ENCODE results near the gene TAC4.

- no peak for TF ChIP-seq RAD21 (CRISPR knock-in tag; IDR thresholded peaks at IDR 0.05)
- no peak for TF ChIP-seq POLR2A (IDR thresholded peaks at IDR 0.05; ENCODE audit: insufficient read depth in 1 of 2, low read depth in 2 of 2, low read length in 2 of 2)
- TF ChIP-seq, protein P1, sequence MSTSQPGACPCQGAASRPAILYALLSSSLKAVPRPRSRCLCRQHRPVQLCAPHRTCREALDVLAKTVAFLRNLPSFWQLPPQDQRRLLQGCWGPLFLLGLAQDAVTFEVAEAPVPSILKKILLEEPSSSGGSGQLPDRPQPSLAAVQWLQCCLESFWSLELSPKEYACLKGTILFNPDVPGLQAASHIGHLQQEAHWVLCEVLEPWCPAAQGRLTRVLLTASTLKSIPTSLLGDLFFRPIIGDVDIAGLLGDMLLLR (CRISPR knock-in tag; IDR thresholded peaks at IDR 0.05): no peak
- peak; percentile 47; the same call in 1 of the 2 replicates for TF ChIP-seq FOXJ3 (CRISPR knock-in tag; IDR thresholded peaks at IDR 0.05; ENCODE audit: borderline replicate concordance)
- TF ChIP-seq, protein P2, sequence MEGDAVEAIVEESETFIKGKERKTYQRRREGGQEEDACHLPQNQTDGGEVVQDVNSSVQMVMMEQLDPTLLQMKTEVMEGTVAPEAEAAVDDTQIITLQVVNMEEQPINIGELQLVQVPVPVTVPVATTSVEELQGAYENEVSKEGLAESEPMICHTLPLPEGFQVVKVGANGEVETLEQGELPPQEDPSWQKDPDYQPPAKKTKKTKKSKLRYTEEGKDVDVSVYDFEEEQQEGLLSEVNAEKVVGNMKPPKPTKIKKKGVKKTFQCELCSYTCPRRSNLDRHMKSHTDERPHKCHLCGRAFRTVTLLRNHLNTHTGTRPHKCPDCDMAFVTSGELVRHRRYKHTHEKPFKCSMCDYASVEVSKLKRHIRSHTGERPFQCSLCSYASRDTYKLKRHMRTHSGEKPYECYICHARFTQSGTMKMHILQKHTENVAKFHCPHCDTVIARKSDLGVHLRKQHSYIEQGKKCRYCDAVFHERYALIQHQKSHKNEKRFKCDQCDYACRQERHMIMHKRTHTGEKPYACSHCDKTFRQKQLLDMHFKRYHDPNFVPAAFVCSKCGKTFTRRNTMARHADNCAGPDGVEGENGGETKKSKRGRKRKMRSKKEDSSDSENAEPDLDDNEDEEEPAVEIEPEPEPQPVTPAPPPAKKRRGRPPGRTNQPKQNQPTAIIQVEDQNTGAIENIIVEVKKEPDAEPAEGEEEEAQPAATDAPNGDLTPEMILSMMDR (CRISPR knock-in tag; IDR thresholded peaks at IDR 0.05): 0 out of 2 replicates have a peak, but pooled peaks have one; percentile 24
- TF ChIP-seq ZMAT5 (CRISPR knock-in tag; IDR thresholded peaks at IDR 0.05; ENCODE audit: borderline replicate concordance, low read depth): no peak
- TF ChIP-seq KDM1A (CRISPR knock-in tag; IDR thresholded peaks at IDR 0.05): peak; percentile 86
- TF ChIP-seq IRF1 (CRISPR knock-in tag; IDR thresholded peaks at IDR 0.05; ENCODE audit: low read depth): no peak
- TF ChIP-seq EP300 (IDR thresholded peaks at IDR 0.05; ENCODE audit: low read depth in 2 of 2, low read length in 2 of 2): peak in 1 of 2 experiments; percentile 50; a peak in 1 of 4 replicates
- no peak for TF ChIP-seq EP300 (CRISPR knock-in tag; IDR thresholded peaks at IDR 0.05; ENCODE audit: borderline replicate concordance)
- TF ChIP-seq KDM5A (IDR thresholded peaks at IDR 0.05; ENCODE audit: borderline replicate concordance, low read length): no peak
Observed at GRCh38 chr17:49862781-49863331, 15.0 kb upstream of the TAC4 start.

All from HepG2 (cell line).